ENCODE results near the gene EN1. TPM values are rescaled to one million over a fixed set of nuclear protein-coding genes. Genes with fewer than 3 reads are reported as not detected.

EN1 gene
- total RNA-seq, 4 donors from 2014 or later, result 7.3 to 16.7 (median 11.8) TPM

DNA sequence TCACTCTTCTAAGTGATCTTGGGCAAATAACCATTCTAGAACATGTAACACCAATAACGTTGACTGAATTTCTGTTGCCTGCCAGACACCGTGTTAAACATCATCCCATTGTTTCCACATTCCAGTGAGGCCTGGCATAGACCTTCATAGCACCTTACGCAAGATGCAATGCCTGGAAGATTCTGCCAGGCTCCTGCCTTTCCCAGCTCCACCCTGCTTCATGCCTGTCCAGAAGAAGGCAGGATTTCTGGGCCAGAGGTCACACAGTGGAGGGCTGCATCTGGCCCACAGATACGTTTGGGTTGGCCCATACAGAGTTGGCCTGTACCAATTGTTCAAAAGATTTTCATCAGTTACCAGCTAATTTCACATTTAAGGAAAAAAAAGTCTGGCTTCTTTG lies 46.3 kb downstream of the EN1 start:
- 39% methylated on average over 4 of the region's 4 CpGs for WGBS
- no peak for DNase-seq (ENCODE audit: low spot score in 2 of 2)
- Histone ChIP-seq H3K27me3 (peaks cover 2% of the 10 kb centered on the region), H3K4me3 (no peak overlapping the region), H3K36me3 (no peaks in the 10 kb centered on the region), H3K27ac (no peak overlapping the region), H3K9me3 (no peaks in the 10 kb centered on the region), H3K4me1 (peaks cover 5% of the 10 kb centered on the region)
- TF ChIP-seq POLR2AphosphoS5 (IDR thresholded peaks at IDR 0.05), result no peak
- TF ChIP-seq EP300 (IDR thresholded peaks at IDR 0.05), result no peak
- no peak for TF ChIP-seq POLR2A (IDR thresholded peaks at IDR 0.05)
- TF ChIP-seq, protein P1, sequence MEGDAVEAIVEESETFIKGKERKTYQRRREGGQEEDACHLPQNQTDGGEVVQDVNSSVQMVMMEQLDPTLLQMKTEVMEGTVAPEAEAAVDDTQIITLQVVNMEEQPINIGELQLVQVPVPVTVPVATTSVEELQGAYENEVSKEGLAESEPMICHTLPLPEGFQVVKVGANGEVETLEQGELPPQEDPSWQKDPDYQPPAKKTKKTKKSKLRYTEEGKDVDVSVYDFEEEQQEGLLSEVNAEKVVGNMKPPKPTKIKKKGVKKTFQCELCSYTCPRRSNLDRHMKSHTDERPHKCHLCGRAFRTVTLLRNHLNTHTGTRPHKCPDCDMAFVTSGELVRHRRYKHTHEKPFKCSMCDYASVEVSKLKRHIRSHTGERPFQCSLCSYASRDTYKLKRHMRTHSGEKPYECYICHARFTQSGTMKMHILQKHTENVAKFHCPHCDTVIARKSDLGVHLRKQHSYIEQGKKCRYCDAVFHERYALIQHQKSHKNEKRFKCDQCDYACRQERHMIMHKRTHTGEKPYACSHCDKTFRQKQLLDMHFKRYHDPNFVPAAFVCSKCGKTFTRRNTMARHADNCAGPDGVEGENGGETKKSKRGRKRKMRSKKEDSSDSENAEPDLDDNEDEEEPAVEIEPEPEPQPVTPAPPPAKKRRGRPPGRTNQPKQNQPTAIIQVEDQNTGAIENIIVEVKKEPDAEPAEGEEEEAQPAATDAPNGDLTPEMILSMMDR (IDR thresholded peaks at IDR 0.05), result no peak

DNA sequence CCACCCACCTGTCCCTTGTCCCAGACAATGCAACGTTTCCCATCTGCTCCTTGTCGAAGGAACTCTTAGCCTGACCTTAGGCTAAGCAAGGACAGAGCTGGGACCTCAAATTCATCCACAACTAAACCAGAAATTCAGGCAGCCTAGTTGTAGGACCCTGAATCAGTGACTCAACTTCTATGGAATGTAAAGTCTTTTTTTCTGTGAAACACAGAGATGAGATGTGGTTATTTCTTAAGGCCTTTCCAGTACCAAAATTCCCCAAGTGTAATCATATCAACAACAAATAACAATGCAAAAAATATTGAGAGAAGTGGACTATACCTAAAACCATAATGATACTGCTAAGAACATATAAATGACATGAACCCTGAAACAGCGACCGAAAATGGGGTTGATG lies 46.7 kb downstream of the EN1 start:
- TF ChIP-seq EP300 (IDR thresholded peaks at IDR 0.05) (no peak), POLR2AphosphoS5 (IDR thresholded peaks at IDR 0.05) (no peak), POLR2A (IDR thresholded peaks at IDR 0.05) (no peak)
- TF ChIP-seq, protein P1 (IDR thresholded peaks at IDR 0.05), result no peak
- Histone ChIP-seq H3K27ac (no peak overlapping the region), H3K36me3 (no peaks in the 10 kb centered on the region), H3K27me3 (peaks cover 2% of the 10 kb centered on the region), H3K4me3 (no peak overlapping the region), H3K4me1 (peaks cover 5% of the 10 kb centered on the region), H3K9me3 (no peaks in the 10 kb centered on the region)
- 87% methylated on average over 4 of the region's 4 CpGs for WGBS
- DNase-seq (ENCODE audit: low spot score in 2 of 2), result no peak

DNA sequence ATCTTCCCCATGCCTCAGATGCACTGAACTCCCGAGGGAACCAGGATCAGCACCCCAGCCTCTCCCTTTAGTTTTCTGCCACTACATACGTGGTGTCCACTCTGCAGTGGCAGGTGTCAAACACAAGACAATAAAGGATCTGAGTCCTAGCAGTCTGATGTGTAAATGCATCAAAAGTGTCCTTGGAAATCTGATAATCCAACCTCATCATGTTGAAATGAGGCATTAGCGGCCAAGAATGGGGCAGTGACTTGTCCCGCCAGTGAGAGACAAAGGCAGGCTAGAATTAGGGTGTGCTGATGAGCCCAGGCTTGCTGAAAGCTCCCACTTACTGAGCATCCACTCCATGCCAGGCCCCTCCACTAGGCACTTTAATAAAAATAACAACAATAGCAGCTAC lies 52.9 kb downstream of the EN1 start:
- H3K4me3 ChIP-seq, result no peak overlapping the region
- WGBS, result 84% methylated on average over 4 of the region's 4 CpGs

More for the DNA sequence above, 52.9 kb downstream of the EN1 start:
- Histone ChIP-seq H3K27me3 (peaks cover 5% of the 10 kb centered on the region), H3K36me3 (no peaks in the 10 kb centered on the region), H3K9me3 (no peaks in the 10 kb centered on the region), H3K4me1 (no peaks in the 10 kb centered on the region), H3K27ac (no peak overlapping the region)
- no peak for TF ChIP-seq POLR2A (IDR thresholded peaks at IDR 0.05)
- TF ChIP-seq, protein P1 (IDR thresholded peaks at IDR 0.05), result no peak
- no peak for TF ChIP-seq POLR2AphosphoS5 (IDR thresholded peaks at IDR 0.05)
- no peak for TF ChIP-seq EP300 (IDR thresholded peaks at IDR 0.05)
- no peak for DNase-seq (ENCODE audit: low spot score in 2 of 2)

Other genes starting within 250 kb of the EN1 start
- gene MARCO, start 94.5 kb upstream of the EN1 start, total RNA-seq, result 1 to 10 TPM in 3 of 4 donors, under 1 TPM in 1; 0.68 to 9.1 (median 1.3) TPM